Neural progenitor cell (in vitro differentiated cells): ENCODE data around the gene PBX4. TPM values are rescaled to one million over a fixed set of nuclear protein-coding genes. Genes with fewer than 3 reads are reported as not detected.

Source experiments
- DNase-seq: peaks from one replicate; pipeline ENCODE4 v3.0.0-alpha.2; 2016; ENCODE audit warnings: low spot score
- H2AFZ ChIP-seq: fragments of 200-600 bp; sonication (generic); replicated peaks from 2 replicates; pipeline ENCODE4 v1.6.1; 2016; ENCODE audit warnings: antibody characterized with exemption
- H3F3A ChIP-seq: fragments of 200-600 bp; sonication (generic); 2 replicates; pipeline ENCODE4 v1.6.1; 2016; ENCODE audit warnings: antibody characterized with exemption, low read depth
- H3K27ac ChIP-seq: fragments of 200-600 bp; sonication (generic); 2 replicates; pipeline ENCODE4 v1.5.1; 2016; ENCODE audit warnings: mild to moderate bottlenecking
- H3K27me3 ChIP-seq: fragments of 200-600 bp; sonication (generic); 2 replicates; pipeline ENCODE4 v1.6.1; 2016; ENCODE audit warnings: mild to moderate bottlenecking, moderate library complexity
- H3K36me3 ChIP-seq: fragments of 200-600 bp; sonication (generic); 2 replicates; pipeline ENCODE4 v1.5.1; 2016
- H3K4me1 ChIP-seq: fragments of 200-600 bp; sonication (generic); 2 replicates; pipeline ENCODE4 v1.6.1; 2016; ENCODE audit warnings: mixed run types
- H3K4me2 ChIP-seq: fragments of 200-600 bp; sonication (generic); 2 replicates; pipeline ENCODE4 v1.6.1; 2016
- H3K4me3 ChIP-seq: fragments of 200-600 bp; sonication (generic); 2 replicates; pipeline ENCODE4 v1.5.1; 2016
- H3K79me2 ChIP-seq: fragments of 200-600 bp; sonication (generic); 2 replicates; pipeline ENCODE4 v1.6.1; 2016; ENCODE audit warnings: low read depth
- H3K9ac ChIP-seq: fragments of 200-600 bp; sonication (generic); 2 replicates; pipeline ENCODE4 v1.6.1; 2016
- H3K9me3 ChIP-seq: fragments of 200-600 bp; sonication (generic); 2 replicates; pipeline ENCODE4 v1.5.1; 2016; ENCODE audit warnings: low read depth
- H4K20me1 ChIP-seq: fragments of 200-600 bp; sonication (generic); 2 replicates; pipeline ENCODE4 v1.6.1; 2016; ENCODE audit warnings: low read depth
- H3K27ac Mint-ChIP-seq: 3 replicates; pipeline ENCODE4 v1.8.0; 2021; ENCODE audit warnings: mixed read lengths
- H3K27me3 Mint-ChIP-seq: 2 replicates; pipeline ENCODE4 v1.8.0; 2022; ENCODE audit warnings: low read depth, mild to moderate bottlenecking, inconsistent platforms, moderate library complexity, mixed read lengths; ENCODE audit not compliant: insufficient read depth
- H3K36me3 Mint-ChIP-seq: 3 replicates; pipeline ENCODE4 v1.8.0; 2021; ENCODE audit warnings: mixed read lengths
- H3K4me1 Mint-ChIP-seq: 3 replicates; pipeline ENCODE4 v1.8.0; 2021; ENCODE audit warnings: mixed read lengths
- H3K4me3 Mint-ChIP-seq: 3 replicates; pipeline ENCODE4 v1.8.0; 2021; ENCODE audit warnings: mild to moderate bottlenecking, moderate library complexity, mixed read lengths
- H3K9me3 Mint-ChIP-seq: 3 replicates; pipeline ENCODE4 v1.8.0; 2020; ENCODE audit warnings: mixed read lengths
- EZH2 ChIP-seq: fragments of 200-600 bp; sonication (generic); IDR thresholded peaks from 2 replicates; pipeline ENCODE4 v1.6.1; 2017; ENCODE audit warnings: antibody characterized with exemption, mild to moderate bottlenecking, moderate library complexity
- EZH2phosphoT487 ChIP-seq: fragments of 200-600 bp; sonication (generic); IDR thresholded peaks from 2 replicates; pipeline ENCODE4 v1.6.1; 2017; ENCODE audit warnings: antibody characterized with exemption
- total RNA-seq: library from RNA; depleted of rRNA; stranded (reverse); fragments of >200 nt; gene quantifications from 2 replicates; pipeline ENCODE4 v1.2.3, GENCODE V29; 2015; ENCODE audit warnings: low replicate concordance
- TF ChIP-seq, protein P1 (sequence below): fragments of 200-600 bp; sonication (generic); IDR thresholded peaks from 2 replicates; pipeline ENCODE4 v1.5.1; 2017; ENCODE audit warnings: antibody characterized with exemption, mild to moderate bottlenecking

Gene PBX4
- total RNA-seq, 1 donor from 2014 or later = 3.2 TPM

DNA sequence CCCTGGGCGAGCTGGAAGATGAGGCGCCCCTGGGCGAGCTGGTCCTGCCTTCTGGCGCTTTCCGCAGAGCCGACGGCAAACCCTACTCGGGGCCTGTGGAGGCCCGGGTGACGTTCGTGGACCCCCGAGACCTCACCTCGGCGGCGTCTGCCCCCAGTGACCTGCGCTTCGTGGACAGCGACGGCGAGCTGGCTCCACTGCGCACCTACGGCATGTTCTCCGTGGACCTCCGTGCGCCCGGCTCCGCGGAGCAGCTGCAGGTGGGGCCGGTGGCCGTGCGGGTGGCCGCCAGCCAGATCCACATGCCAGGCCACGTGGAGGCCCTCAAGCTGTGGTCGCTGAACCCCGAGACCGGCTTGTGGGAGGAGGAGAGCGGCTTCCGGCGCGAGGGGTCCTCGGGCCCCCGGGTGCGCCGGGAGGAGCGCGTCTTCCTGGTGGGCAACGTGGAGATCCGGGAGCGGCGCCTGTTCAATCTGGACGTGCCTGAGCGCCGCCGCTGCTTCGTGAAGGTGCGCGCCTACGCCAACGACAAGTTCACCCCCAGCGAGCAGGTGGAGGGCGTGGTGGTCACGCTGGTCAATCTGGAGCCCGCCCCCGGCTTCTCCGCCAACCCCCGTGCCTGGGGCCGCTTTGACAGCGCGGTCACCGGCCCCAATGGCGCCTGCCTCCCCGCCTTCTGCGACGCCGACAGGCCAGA, 74.1 kb downstream of the PBX4 start:
- no peaks in the 10 kb centered on the region for H3K36me3 Mint-ChIP-seq
- H4K20me1 ChIP-seq = no peaks in the 10 kb centered on the region
- H3K4me3 ChIP-seq = no peak overlapping the region

DNA sequence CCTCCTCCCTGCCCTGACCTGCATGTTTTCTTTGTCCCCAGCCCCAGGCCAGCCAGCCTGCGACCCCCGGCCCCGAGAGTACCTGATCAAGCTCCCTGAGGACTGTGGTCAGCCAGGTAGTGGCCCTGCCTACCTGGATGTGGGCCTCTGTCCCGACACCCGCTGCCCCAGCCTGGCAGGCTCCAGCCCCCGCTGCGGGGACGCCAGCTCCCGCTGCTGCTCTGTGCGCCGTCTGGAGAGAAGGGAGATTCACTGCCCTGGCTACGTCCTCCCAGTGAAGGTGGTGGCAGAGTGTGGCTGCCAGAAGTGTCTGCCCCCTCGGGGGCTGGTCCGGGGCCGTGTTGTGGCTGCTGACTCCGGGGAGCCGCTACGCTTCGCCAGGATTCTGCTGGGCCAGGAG, 74.8 kb downstream of the PBX4 start:
- H3K4me1 ChIP-seq = no peaks in the 10 kb centered on the region
- no peak for DNase-seq
- H3K9me3 Mint-ChIP-seq = no peaks in the 10 kb centered on the region
- H3K4me1 Mint-ChIP-seq = peaks cover 4% of the 10 kb centered on the region
- no peak overlapping the region for H3K27ac Mint-ChIP-seq
- no peak overlapping the region for H2AFZ ChIP-seq
- H3K79me2 ChIP-seq = no peaks in the 10 kb centered on the region
- H3K4me3 Mint-ChIP-seq = no peak overlapping the region
- no peaks in the 10 kb centered on the region for H3K36me3 ChIP-seq
- H4K20me1 ChIP-seq = no peaks in the 10 kb centered on the region
- no peaks in the 10 kb centered on the region for H3K36me3 Mint-ChIP-seq
- no peak overlapping the region for H3K27ac ChIP-seq
- H3K4me2 ChIP-seq = no peak overlapping the region
- no peak overlapping the region for H3K4me3 ChIP-seq
- TF ChIP-seq EZH2 (no peak), EZH2phosphoT487 (no peak)
- TF ChIP-seq, protein P1, sequence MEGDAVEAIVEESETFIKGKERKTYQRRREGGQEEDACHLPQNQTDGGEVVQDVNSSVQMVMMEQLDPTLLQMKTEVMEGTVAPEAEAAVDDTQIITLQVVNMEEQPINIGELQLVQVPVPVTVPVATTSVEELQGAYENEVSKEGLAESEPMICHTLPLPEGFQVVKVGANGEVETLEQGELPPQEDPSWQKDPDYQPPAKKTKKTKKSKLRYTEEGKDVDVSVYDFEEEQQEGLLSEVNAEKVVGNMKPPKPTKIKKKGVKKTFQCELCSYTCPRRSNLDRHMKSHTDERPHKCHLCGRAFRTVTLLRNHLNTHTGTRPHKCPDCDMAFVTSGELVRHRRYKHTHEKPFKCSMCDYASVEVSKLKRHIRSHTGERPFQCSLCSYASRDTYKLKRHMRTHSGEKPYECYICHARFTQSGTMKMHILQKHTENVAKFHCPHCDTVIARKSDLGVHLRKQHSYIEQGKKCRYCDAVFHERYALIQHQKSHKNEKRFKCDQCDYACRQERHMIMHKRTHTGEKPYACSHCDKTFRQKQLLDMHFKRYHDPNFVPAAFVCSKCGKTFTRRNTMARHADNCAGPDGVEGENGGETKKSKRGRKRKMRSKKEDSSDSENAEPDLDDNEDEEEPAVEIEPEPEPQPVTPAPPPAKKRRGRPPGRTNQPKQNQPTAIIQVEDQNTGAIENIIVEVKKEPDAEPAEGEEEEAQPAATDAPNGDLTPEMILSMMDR = no peak
- H3F3A ChIP-seq = no peaks in the 10 kb centered on the region
- H3K9ac ChIP-seq = no peak overlapping the region
- no peaks in the 10 kb centered on the region for H3K9me3 ChIP-seq
- H3K27me3 ChIP-seq = peaks cover 34% of the 10 kb centered on the region
- H3K27me3 Mint-ChIP-seq = peaks cover 7% of the 10 kb centered on the region

More for the DNA sequence above, 74.1 kb downstream of the PBX4 start:
- Mint-ChIP-seq H3K4me1 (no peaks in the 10 kb centered on the region), H3K4me3 (no peak overlapping the region), H3K9me3 (no peaks in the 10 kb centered on the region), H3K27ac (no peak overlapping the region), H3K27me3 (peaks cover 4% of the 10 kb centered on the region)
- no peak overlapping the region for H3K27ac ChIP-seq
- peaks cover 27% of the 10 kb centered on the region for H3K27me3 ChIP-seq
- H3K4me1 ChIP-seq = no peaks in the 10 kb centered on the region
- no peaks in the 10 kb centered on the region for H3K36me3 ChIP-seq
- H3K9me3 ChIP-seq = no peaks in the 10 kb centered on the region
- H3K4me2 ChIP-seq = no peak overlapping the region
- no peak overlapping the region for H2AFZ ChIP-seq
- no peaks in the 10 kb centered on the region for H3F3A ChIP-seq
- H3K9ac ChIP-seq = no peak overlapping the region
- H3K79me2 ChIP-seq = no peaks in the 10 kb centered on the region
- no peak for TF ChIP-seq EZH2
- TF ChIP-seq, protein P1 = no peak
- TF ChIP-seq EZH2phosphoT487 = no peak
- no peak for DNase-seq

DNA sequence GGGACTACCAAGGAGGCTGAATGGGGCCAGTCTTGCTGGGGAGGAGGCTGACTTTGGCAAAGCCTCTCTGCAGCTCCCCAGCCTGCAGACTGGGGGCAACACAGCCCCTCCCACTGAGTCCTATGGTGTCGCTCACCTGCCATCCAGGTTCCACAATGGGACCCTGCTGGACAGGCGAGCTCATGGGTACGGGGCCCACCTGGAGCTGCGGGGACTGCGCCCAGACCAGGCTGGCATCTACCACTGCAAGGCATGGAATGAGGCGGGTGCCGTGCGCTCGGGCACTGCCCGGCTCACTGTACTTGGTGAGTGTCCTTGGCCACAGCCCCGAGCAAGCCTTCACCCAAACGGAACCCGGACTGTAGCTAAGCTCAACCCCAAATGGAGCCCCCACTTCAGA, 75.4 kb downstream of the PBX4 start:
- Histone ChIP-seq H3K36me3 (no peaks in the 10 kb centered on the region), H3K4me3 (no peak overlapping the region), H3K9ac (no peak overlapping the region), H3K79me2 (no peaks in the 10 kb centered on the region), H3K4me1 (no peaks in the 10 kb centered on the region), H3F3A (no peaks in the 10 kb centered on the region), H4K20me1 (no peaks in the 10 kb centered on the region), H3K27me3 (peaks cover 40% of the 10 kb centered on the region), H3K9me3 (no peaks in the 10 kb centered on the region), H2AFZ (no peak overlapping the region), H3K4me2 (no peak overlapping the region), H3K27ac (no peak overlapping the region)
- Mint-ChIP-seq H3K9me3 (no peaks in the 10 kb centered on the region), H3K4me1 (peaks cover 6% of the 10 kb centered on the region), H3K36me3 (no peaks in the 10 kb centered on the region), H3K27ac (no peak overlapping the region), H3K4me3 (no peak overlapping the region), H3K27me3 (peaks cover 6% of the 10 kb centered on the region)
- TF ChIP-seq EZH2 = no peak
- TF ChIP-seq, protein P1 = no peak
- TF ChIP-seq EZH2phosphoT487 = no peak
- DNase-seq = no peak
